GM12865 (cell line): ENCODE data around the gene GMFB.
"Not testable (repeated sequence)": the region's sequence is repeated elsewhere in the genome, so short reads cannot be mapped to it uniquely, and the experiment has no call there.

Experiments
- DNase-seq: peaks from one replicate; pipeline ENCODE4 v3.0.0; 2010; ENCODE audit warnings: low read depth
- H3K4me3 ChIP-seq: 2 replicates; pipeline ENCODE4 v1.5.1; 2011; ENCODE audit warnings: mild to moderate bottlenecking, low read depth, low read length, control low read depth
- TF ChIP-seq, protein P1 (sequence below): IDR thresholded peaks from 2 replicates; pipeline ENCODE4 v1.5.1; 2011; ENCODE audit warnings: low read length, control low read depth, low read depth, inconsistent platforms; ENCODE audit not compliant: insufficient read depth; ENCODE audit errors: missing control alignments

Gene GMFB

DNA sequence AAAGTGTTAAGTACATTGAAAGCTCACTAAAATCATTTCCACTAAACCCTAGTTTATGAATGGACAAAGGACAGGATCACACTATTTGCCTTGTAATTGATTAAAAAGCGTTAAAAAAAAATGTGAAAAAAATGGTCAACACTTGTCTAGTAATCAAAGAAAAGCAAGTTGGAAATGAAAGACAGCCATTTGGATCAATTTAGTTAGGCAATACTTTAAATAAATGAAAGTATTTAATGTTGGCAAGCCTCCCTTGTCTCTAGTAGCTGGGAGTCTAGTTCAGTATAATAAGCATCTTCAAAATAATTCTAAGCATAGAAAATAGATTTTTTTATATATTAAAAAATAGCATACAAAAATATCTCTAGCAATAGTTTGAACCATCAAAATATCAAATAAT is 33.4 kb downstream of the GMFB start:
- TF ChIP-seq, protein P1, sequence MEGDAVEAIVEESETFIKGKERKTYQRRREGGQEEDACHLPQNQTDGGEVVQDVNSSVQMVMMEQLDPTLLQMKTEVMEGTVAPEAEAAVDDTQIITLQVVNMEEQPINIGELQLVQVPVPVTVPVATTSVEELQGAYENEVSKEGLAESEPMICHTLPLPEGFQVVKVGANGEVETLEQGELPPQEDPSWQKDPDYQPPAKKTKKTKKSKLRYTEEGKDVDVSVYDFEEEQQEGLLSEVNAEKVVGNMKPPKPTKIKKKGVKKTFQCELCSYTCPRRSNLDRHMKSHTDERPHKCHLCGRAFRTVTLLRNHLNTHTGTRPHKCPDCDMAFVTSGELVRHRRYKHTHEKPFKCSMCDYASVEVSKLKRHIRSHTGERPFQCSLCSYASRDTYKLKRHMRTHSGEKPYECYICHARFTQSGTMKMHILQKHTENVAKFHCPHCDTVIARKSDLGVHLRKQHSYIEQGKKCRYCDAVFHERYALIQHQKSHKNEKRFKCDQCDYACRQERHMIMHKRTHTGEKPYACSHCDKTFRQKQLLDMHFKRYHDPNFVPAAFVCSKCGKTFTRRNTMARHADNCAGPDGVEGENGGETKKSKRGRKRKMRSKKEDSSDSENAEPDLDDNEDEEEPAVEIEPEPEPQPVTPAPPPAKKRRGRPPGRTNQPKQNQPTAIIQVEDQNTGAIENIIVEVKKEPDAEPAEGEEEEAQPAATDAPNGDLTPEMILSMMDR, result no peak
- no peak overlapping the region for H3K4me3 ChIP-seq
- DNase-seq, result no peak

- not testable (repeated sequence) for H3K4me3 ChIP-seq, DNase-seq
Measured at GRCh38 chr14:54453990-54454389, 34.8 kb downstream of the GMFB start.

- no peak for DNase-seq
- TF ChIP-seq, protein P1, result no peak
- H3K4me3 ChIP-seq, result no peak overlapping the region
Measured at GRCh38 chr14:54453252-54453651, 35.5 kb downstream of the GMFB start.

DNA sequence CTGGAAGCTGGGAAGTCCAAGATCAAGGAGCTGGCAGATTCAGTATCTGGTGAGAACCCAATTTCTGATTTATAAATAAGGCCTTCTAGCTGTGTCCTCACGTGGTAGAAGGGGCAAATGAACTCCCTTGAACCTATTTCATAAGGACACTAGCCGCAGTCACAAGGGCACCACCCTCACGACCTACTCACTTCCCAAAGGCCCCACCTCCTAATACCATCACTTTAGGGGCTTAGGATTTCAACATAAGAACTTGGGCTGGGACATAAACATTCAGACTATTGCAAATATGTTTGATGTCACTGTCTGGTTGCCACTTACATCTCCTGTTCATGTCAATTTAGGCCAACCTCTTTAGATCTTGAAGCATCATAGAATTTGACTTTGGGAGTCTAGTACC is 36.8 kb downstream of the GMFB start:
- no peak for DNase-seq
- no peak overlapping the region for H3K4me3 ChIP-seq
- TF ChIP-seq, protein P1, result no peak

DNA sequence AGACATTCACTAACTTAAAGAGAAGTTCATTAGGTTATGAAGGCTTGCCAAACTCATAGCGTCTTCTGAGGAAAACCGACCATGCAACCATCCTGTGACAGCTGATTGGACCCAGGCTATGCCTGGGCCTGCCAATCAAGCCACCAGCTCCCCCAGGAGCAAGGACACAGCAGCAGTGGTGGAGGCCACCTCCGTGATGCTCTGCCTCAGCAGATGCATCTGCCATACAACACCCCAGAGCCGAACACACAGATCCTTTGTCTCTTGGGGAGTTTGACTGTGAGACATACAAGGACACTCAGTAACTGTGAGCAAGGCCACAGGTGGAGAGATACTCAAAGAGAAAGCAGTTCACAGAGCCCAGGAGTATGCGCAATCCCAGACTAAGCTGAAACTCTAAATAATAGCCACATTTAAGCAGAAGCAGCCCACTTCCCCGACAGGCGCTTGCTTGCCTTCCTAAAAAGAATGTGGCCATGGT is 37.6 kb downstream of the GMFB start:
- TF ChIP-seq, protein P1, result no peak
- H3K4me3 ChIP-seq, result no peak overlapping the region
- DNase-seq, result no peak

DNA sequence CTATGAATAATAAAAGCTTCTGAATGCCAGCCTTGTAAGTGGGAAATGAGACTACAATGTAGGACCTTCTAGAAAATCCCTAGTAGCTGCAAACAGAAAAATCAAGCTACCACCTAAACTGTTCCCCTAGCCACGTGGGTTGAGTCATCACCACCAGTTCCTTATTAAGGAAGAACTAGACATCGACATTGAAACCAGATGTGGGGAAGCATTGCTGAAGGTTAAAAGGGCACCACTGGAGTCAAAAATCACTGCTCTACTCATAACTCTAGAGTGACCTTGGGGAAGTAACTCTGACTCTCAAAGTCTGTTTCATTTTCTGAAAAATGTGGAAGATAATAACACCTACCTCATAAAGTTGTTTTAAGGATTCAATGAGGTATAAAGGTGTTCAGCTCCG is 38.2 kb downstream of the GMFB start:
- peak; percentile 70 for DNase-seq
- H3K4me3 ChIP-seq, result no peak overlapping the region
- TF ChIP-seq, protein P1, result no peak

DNA sequence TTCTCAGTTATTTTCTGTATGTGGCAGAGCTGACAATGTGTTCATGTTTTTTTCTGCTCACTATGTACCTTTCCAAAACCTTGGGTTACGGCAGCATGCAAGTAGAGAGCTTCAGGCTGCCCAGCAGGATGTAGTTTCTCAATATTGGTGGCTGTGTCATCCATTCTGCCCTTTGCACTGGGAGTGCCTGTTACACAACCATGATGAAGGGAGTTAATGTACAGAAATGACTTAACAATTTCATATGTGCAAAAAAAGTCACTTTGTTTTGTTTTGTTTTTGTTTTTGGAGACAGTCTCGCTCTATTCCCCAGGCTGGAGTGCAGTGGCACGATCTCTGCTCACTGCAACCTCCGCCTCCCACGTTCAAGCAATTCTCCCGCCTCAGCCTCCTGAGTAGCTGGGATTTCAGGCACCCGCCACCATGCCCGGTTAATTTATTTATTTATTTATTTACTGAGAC is 41.5 kb downstream of the GMFB start:
- H3K4me3 ChIP-seq, result no peak overlapping the region
- TF ChIP-seq, protein P1, result no peak
- no peak for DNase-seq
